ENCODE results near the gene RCAN3.

RCAN3 gene

DNA sequence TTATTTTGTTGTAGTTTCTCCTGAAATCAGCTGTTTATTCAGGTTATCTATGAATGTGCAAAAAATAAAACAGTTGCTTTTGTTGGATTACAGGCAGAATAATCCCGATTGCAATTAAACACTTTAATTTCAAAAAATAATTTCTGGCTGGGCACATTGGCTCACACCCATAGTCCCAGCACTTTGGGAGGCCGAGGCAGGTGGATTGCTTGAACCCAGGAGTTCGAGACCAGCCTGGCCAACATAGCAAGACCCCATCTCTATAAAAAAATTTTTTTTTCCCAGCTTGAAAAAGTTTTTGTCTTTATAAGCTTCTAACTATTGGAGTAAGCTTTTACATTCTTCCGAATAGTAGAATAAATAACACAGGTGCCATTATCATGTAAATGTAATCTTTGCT is 15.3 kb downstream of the RCAN3 start:
- TF ChIP-seq GATA2 (IDR thresholded peaks at IDR 0.05; ENCODE audit: low read depth, low read length) (no peak), GATA3 (IDR thresholded peaks at IDR 0.05; ENCODE audit: low read depth, low read length) (no peak)

- TF ChIP-seq GATA3 (IDR thresholded peaks at IDR 0.05; ENCODE audit: low read depth, low read length) (no peak), GATA2 (IDR thresholded peaks at IDR 0.05; ENCODE audit: low read depth, low read length) (no peak)
Observed at GRCh38 chr1:24525606-24526005, 23.0 kb downstream of the RCAN3 start.

- TF ChIP-seq GATA3 (IDR thresholded peaks at IDR 0.05; ENCODE audit: low read depth, low read length) (no peak), GATA2 (IDR thresholded peaks at IDR 0.05; ENCODE audit: low read depth, low read length) (no peak)
Observed at GRCh38 chr1:24526045-24526444, 23.4 kb downstream of the RCAN3 start.

- TF ChIP-seq GATA2 (IDR thresholded peaks at IDR 0.05; ENCODE audit: low read depth, low read length) = no peak
- TF ChIP-seq GATA3 (IDR thresholded peaks at IDR 0.05; ENCODE audit: low read depth, low read length) = no peak
Observed at GRCh38 chr1:24526940-24527542, 24.4 kb downstream of the RCAN3 start.

DNA sequence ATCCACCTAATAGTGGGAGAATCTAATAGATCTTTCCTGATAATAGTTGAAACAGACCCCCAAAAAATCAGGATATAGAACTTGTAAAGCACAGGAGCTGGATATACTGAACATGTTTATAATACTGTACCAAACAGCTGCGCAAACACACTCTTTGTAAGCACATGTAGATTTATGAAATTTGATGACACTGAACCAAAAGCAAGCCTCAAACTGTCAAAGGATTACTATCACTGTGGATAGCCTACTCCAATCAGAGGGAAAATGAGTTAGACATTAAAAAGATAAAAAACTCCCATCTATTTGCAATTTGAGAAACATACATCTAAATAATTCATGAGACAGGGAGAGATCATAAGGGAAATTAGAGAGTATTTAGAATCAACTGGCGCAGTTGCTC is 26.1 kb downstream of the RCAN3 start:
- TF ChIP-seq GATA2 (IDR thresholded peaks at IDR 0.05; ENCODE audit: low read depth, low read length) (no peak), GATA3 (IDR thresholded peaks at IDR 0.05; ENCODE audit: low read depth, low read length) (no peak)

- TF ChIP-seq GATA2 (IDR thresholded peaks at IDR 0.05; ENCODE audit: low read depth, low read length) = no peak
- no peak for TF ChIP-seq GATA3 (IDR thresholded peaks at IDR 0.05; ENCODE audit: low read depth, low read length)
Observed at GRCh38 chr1:24535021-24535424, 32.4 kb downstream of the RCAN3 start.

DNA sequence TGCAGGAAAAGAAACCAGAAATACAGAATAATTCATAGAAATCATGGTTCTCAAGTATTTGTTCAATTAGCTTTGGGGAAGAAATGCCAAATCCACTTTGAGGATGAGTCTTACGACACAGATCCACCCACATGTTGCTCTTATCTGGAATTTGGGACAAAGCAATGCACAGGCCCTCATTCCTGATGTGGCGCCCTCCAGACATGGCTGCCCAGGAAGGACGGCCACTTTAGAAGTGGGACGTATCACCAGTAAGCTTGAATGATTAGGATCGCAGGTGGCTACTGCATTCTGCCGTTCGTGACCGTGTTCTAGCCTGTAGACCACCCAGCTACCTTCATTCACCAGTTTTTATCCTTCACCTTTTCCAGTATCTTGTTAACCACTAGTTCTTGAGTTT is 33.1 kb downstream of the RCAN3 start:
- TF ChIP-seq GATA3 (IDR thresholded peaks at IDR 0.05; ENCODE audit: low read depth, low read length) = no peak
- no peak for TF ChIP-seq GATA2 (IDR thresholded peaks at IDR 0.05; ENCODE audit: low read depth, low read length)

GRCh38 chr1:24536391-24536840 is 33.8 kb downstream of the RCAN3 start:
- no peak for TF ChIP-seq GATA3 (IDR thresholded peaks at IDR 0.05; ENCODE audit: low read depth, low read length)
- TF ChIP-seq GATA2 (IDR thresholded peaks at IDR 0.05; ENCODE audit: low read depth, low read length) = no peak

- TF ChIP-seq GATA2 (IDR thresholded peaks at IDR 0.05; ENCODE audit: low read depth, low read length) = no peak
- no peak for TF ChIP-seq GATA3 (IDR thresholded peaks at IDR 0.05; ENCODE audit: low read depth, low read length)
Observed at GRCh38 chr1:24540051-24540905, 37.6 kb downstream of the RCAN3 start.

- no peak for TF ChIP-seq GATA2 (IDR thresholded peaks at IDR 0.05; ENCODE audit: low read depth, low read length)
- TF ChIP-seq GATA3 (IDR thresholded peaks at IDR 0.05; ENCODE audit: low read depth, low read length) = no peak
Observed at GRCh38 chr1:24540906-24541710, 38.5 kb downstream of the RCAN3 start.

GRCh38 chr1:24541711-24542346 is 39.2 kb downstream of the RCAN3 start:
- no peak for TF ChIP-seq GATA3 (IDR thresholded peaks at IDR 0.05; ENCODE audit: low read depth, low read length)
- no peak for TF ChIP-seq GATA2 (IDR thresholded peaks at IDR 0.05; ENCODE audit: low read depth, low read length)

DNA sequence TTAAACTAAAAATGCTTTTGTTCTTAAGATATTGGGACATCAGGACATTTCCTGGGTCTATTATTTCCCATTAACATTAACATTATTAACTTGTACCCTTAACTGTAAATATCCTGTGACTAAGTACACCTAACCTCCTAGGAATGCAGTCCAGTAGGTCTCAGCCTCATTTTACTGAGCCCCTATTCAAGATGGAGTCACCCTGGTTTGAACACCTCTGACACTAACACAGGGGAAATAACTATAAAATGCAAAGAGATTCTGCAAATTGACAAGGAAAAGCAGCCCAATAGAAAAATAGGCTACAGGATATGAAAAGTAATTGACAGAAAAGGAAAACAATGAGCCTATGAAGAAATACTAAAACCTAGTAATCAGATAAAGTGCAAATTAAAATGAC is 41.6 kb downstream of the RCAN3 start:
- no peak for TF ChIP-seq GATA2 (IDR thresholded peaks at IDR 0.05; ENCODE audit: low read depth, low read length)
- no peak for TF ChIP-seq GATA3 (IDR thresholded peaks at IDR 0.05; ENCODE audit: low read depth, low read length)

DNA sequence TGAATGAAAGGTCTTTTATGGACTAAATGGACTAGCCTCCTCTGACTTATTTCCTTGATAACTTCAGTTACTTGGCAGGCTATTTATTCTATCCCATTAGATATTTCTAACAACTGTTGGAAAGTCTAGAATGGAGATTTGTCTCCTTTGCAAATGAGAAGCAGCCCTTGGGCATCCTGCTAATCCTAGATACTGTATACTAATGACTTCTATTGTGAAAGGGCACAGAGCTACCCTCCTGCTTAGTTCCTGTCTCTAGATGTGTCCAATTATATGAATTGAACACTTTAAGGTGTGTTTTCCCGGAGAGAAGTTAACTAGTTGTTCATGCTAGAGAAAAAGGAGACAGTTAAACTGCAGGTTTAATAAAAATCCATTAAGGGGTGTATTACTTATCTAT is 43.0 kb downstream of the RCAN3 start:
- TF ChIP-seq GATA3 (IDR thresholded peaks at IDR 0.05; ENCODE audit: low read depth, low read length) (no peak), GATA2 (IDR thresholded peaks at IDR 0.05; ENCODE audit: low read depth, low read length) (no peak)

DNA sequence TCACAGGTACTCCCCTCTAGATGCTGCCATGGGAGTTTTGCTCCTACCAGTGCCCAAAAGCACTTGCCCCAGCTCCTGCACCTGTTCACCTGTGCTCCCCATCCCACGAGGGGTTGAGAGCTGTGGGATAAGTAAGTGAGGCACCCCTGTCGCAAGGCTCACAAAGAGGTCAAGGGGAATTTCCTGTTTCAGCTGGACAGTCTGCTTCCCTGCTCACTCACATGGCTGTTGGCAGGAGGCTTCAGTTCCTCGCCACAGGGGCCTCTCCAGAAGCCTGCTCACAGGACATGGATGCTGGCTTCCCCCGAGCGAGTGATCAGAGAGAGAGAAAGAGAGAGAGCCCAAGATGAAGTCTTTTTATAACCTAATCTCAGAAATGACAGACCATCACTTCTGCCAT is 44.6 kb downstream of the RCAN3 start:
- TF ChIP-seq GATA3 (IDR thresholded peaks at IDR 0.05; ENCODE audit: low read depth, low read length) (no peak), GATA2 (IDR thresholded peaks at IDR 0.05; ENCODE audit: low read depth, low read length) (no peak)
